ENCODE results near the gene HSP90AA1.
"Not testable (repeated sequence)": the region's sequence is repeated elsewhere in the genome, so short reads cannot be mapped to it uniquely, and the experiment has no call there.

Gene HSP90AA1

GRCh38 chr14:102086972-102087761 is at the start of gene HSP90AA1:
Gene HSP90AA1 (minus strand): TSS chr14:102087044. CDS start chr14:102086378, 666 bp downstream.
- FAIRE-seq, result no peak

GRCh38 chr14:102135456-102135855 is 48.6 kb upstream of the HSP90AA1 start:
- FAIRE-seq, result not testable (repeated sequence)

GRCh38 chr14:102134719-102135118 is 47.9 kb upstream of the HSP90AA1 start:
- FAIRE-seq, result not testable (repeated sequence)

- not testable (repeated sequence) for FAIRE-seq
Observed at GRCh38 chr14:102134021-102134420, 47.2 kb upstream of the HSP90AA1 start.

- no peak for FAIRE-seq
Observed at GRCh38 chr14:102131741-102132140, 44.9 kb upstream of the HSP90AA1 start.

GRCh38 chr14:102126807-102127455 is 40.1 kb upstream of the HSP90AA1 start:
- FAIRE-seq, result no peak

- peak; percentile 70 for FAIRE-seq
Observed at GRCh38 chr14:102125546-102125945, 38.7 kb upstream of the HSP90AA1 start.

GRCh38 chr14:102124419-102124818 is 37.6 kb upstream of the HSP90AA1 start:
- no peak for FAIRE-seq

GRCh38 chr14:102121567-102121966 is 34.7 kb upstream of the HSP90AA1 start:
- FAIRE-seq, result no peak

- no peak for FAIRE-seq
Observed at GRCh38 chr14:102120888-102121287, 34.0 kb upstream of the HSP90AA1 start.

- no peak for FAIRE-seq
Observed at GRCh38 chr14:102117852-102118251, 31.0 kb upstream of the HSP90AA1 start.

GRCh38 chr14:102116361-102117180 is 29.7 kb upstream of the HSP90AA1 start:
- no peak for FAIRE-seq

- no peak for FAIRE-seq
Observed at GRCh38 chr14:102111101-102111500, 24.3 kb upstream of the HSP90AA1 start.

GRCh38 chr14:102109332-102109731 is 22.5 kb upstream of the HSP90AA1 start:
- not testable (repeated sequence) for FAIRE-seq

- FAIRE-seq, result no peak
Observed at GRCh38 chr14:102105369-102105768, 18.5 kb upstream of the HSP90AA1 start.

- no peak for FAIRE-seq
Observed at GRCh38 chr14:102103062-102103695, 16.3 kb upstream of the HSP90AA1 start.

GRCh38 chr14:102097441-102098135 is 10.7 kb upstream of the HSP90AA1 start:
- FAIRE-seq, result no peak

- peak; percentile 83 for FAIRE-seq
Observed at GRCh38 chr14:102096569-102097188, 9.8 kb upstream of the HSP90AA1 start.

- no peak for FAIRE-seq
Observed at GRCh38 chr14:102095871-102096568, 9.2 kb upstream of the HSP90AA1 start.

GRCh38 chr14:102095231-102095870 is 8.5 kb upstream of the HSP90AA1 start:
- FAIRE-seq, result no peak

GRCh38 chr14:102094101-102094500 is 7.3 kb upstream of the HSP90AA1 start:
- FAIRE-seq, result no peak

Measured in islet of Langerhans (tissue), 1 donor.